G401 (cell line): ENCODE data around the gene KRT85. TPM values are rescaled to one million over a fixed set of nuclear protein-coding genes. Genes with fewer than 3 reads are reported as not detected.

Experiments used
- DNase-seq: peaks from one replicate; pipeline ENCODE4 v3.0.0-alpha.2; 2015; ENCODE audit warnings: low spot score
- in situ Hi-C: cut with HindIII; loops from 2 replicates; pipeline ENCODE4 v1.10.0; 2016; ENCODE audit warnings: low sequenced_read_pairs, mixed read lengths
- total RNA-seq: library from RNA; depleted of rRNA; stranded (reverse); fragments of >200 nt; shearing (Covaris generic); gene quantifications from 2 replicates; pipeline ENCODE4 v1.2.3, GENCODE V29; 2014

Gene KRT85
- total RNA-seq, 1 experiment from 2014 or later = not detected

DNA sequence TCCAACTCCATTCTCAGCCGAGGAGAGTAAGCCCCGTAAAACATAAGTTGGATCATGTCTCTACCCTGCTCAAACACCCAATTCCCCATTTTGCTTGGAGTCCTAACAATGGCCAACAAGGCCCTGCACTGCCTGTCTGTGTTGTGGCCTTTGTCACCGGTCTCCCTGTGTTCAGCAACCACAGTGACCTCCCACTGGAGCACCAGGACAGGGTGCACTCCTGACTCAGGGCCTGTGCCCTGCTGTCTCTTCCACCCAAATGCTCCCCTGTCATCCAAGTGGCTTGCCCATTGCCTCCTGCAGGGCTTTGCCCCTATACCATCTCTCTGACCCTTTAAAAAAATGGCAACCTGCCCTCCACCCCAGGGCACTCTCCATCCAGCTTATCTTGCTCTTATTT, 4.4 kb upstream of the KRT85 start:
- no peak for DNase-seq
- in situ Hi-C loops = no loop called here

DNA sequence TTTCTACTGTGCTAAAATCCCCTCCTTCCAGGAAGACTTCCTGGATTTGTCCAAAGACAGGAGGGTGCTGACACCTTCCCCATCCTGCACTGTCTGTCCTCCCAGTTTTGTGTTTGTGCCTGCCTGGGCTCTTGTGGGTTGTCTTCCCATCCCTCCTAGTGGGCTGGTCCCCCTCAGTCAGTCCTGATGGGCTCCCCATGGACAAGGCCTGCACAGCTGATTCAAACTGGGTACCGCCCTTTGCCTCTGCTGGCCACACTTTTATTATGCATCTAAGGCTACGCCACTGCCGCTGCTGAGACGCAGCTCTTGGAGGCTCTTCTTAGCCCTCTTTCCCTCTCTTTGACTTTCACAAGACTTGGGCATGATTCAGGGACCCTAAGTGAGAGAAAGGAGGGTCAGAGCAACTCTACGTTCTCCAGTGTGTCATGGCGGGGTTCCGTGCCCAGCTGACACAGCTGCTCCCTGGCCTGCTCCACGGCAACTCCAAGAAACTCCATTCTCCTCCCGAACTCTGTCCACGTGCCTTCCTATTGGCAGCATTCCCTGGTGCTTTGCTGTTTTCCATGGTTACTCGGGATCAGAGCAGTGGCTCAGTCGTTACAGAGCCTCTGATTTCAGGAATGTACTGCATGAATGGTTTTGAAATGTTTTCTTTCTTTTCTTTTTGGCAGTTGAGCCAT, 3.8 kb upstream of the KRT85 start:
- peak; percentile 22 for DNase-seq
- in situ Hi-C loops = no loop called here

DNA sequence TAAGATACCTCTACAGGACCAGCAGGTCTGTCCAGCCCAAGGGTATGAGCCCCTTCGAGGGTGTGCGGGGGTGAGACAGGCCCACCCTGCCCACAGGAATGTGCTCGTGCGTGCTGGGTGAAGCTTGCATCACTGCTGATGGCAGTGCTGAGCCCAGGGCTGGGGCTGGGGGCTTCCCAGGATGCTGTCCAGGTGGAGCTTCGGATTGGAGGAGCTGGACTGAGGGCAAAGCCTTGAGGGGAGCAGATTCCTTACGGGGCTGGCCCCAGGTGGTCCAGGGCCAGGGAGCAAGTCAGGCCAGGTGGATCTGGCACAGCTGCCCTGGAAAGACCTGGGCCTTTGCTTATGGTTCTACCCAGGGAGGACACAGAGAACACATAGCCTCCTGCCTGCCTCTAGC, 2.5 kb upstream of the KRT85 start:
- in situ Hi-C loops = no loop called here
- no peak for DNase-seq

DNA sequence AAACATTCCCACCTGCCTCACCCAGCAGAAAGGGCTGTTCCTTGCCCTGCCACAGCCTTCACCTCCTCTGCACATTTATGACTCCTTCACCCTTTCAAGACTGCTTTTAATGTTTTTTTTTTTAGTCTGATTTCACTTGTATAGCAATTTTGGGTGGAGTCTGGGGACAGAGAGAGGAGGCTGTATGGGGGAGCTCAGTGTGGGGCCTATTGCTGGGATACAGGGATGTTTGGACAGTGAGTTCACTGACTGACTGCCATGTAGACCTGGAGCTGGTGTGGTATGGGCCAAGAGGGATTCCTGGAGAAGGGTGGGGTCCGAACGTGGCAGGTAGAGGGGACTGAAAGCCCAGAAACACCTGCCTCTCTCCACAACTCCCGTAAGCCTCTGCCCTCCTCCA, 1.9 kb upstream of the KRT85 start:
- in situ Hi-C loops = no loop called here
- DNase-seq = no peak

DNA sequence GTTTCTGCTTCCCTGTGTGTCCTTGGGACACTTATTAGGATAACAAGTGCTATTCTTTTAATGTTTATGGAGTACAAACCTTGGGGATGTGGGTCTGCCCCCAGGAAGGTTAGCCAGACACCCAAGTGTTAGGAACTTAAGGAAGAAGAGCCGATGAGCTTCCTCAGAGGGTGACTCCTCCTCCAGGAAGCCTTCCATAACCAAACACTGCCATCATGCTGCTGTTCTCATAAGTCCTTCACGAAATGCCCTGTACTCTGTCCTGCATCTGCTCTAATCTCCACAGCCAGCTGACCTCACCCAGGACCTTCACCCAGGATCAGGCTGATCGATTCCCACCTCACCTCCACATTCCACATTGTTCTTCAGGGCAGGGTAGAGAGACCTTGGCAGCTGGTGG, 1.2 kb upstream of the KRT85 start:
- no peak for DNase-seq
- in situ Hi-C loops = no loop called here

DNA sequence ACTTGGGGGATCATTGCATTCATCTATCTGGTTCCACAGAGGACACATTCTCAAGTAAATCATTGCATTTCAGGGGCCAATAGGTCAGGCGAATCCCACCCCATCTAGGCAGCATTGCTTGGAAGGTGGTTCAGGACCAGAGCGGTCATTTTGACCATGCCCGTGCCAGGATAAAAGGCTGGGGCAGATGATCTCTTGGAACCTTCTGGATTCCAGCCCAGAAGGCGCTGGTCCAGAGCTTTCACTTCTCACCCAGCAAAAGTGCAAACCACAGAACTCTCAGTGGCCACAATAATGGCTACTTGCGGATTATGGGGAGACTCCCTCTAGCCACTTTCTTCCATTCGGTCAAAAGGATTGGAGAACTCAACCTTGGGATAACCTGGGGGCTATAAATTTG, 595 bp upstream of the KRT85 start:
- DNase-seq = no peak
- in situ Hi-C loops = no loop called here

DNA sequence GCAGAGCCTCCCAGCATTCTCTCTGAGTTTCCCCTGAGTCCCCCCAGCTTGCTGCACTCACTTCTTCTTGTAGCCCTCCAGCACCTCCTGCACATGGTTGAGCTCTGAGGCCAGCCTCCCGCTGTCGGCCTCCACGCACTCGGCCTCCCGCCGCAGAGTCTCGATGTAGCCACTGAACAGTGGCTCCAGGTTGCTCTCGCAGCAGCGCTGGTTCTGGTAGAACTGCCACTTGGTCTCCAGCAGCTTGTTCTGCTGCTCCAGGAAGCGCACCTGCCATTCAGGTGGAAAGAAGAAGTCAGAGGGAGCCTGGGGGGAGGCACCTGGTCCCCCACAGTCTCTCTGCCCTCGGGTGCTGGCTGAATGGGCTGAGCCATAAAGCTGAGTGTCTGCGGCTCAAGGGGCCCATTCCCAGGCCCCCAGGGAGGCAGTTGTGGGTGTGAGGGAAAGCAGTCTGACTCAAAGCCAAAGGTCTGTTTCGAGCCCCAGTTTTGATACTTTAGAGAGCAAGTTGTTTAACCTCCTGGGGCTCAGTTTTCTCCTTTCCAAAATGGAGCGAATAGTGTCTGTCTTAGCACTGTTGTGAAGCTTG, 2.3 kb downstream of the KRT85 start:
- in situ Hi-C loops = no loop called here
- no peak for DNase-seq

DNA sequence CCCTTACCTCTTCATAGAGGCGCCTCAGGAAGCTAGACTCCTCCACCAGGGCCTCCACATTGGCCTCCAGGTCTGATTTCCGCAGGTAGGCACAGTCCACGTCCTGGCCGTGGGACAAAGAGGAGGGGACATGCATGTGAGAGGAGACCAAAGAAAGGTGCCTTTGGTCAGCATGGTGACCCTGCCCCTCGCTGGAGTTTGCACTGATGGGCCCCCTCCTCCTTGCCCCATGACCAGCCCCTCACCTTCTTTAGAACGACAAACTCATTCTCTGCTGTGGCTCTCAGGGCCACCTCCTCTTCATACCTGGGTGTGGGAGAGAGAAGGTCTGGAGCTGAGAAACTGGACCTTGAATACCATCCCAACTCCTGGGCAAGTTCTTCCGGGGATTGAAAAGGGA, 3.2 kb downstream of the KRT85 start:
- in situ Hi-C loops = no loop called here
- no peak for DNase-seq

DNA sequence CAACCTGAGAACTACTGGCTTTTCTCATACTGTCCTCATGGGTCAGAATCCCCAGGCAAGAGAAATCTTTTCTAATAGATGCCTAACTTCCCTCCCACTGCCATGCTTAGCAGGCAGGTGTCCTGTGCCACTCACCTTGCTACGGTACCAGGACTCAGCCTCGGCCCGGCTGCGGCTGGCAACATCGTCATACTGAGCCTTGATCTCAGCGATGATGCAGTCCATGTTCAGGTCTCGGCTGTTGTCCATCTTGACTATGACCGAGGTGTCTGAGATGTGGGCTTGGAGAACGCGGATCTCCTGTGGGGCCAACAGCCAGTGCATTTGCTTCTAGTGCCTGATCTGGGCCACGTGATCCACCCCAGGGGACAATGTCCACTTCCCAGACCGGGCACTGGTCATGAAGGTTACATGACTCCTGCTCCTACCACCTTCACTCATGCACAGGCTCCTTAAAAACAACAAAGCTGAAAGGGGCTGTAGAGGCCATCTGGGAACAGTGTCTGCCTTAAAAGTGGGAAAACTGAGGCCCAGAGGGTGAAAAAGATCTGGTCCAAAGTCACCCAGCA, 4.1 kb downstream of the KRT85 start:
- in situ Hi-C loops = no loop called here
- DNase-seq = no peak

DNA sequence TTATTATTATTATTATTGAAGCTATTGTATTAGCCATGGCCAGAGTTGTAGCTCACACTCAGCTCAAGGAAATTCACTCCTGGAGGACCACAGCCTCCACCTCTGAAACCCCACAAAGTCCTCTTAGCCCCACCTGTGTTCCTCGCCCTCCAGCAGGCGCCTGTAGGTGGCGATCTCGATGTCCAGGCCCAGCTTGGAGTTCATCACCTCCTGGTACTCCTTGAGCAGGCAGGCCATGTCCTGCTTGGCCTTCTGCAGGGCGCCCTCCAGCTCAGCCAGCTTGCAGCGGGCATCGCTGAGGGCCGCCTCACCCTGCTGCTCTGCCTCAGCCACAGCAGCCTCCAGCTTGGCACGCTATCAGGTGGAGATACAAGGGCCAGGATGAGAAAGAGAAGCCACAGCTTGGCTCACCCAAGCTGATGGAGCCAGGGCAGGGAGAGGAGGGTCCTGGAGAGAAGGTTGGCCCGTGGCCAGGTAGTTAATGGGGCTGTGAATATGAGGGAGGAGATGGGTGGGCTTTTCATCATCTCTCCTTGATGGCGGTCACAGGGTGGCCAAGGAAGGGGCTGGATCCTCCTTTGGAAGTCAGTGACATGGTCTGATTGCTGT, 5.1 kb downstream of the KRT85 start:
- in situ Hi-C loops = no loop called here

DNA sequence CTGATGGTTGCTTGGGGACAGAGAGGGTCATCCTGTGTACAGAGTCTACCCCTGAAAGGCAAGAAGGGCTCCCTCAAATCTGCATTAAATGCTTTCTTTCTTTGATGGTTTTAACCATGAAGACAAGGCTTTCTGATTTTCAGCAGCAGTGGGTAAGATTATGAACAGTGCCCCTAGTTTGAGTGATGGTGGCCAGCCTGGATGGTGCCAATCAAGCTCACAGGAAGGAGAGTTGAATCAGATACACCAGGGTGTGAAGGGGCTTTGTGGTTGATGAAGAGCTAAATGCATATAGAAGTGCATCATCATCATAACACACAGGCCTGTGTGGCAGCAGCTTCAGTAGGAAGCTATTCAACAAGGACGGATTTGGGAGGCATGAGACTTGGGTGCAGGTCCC, 5.7 kb downstream of the KRT85 start:
- in situ Hi-C loops = no loop called here
- DNase-seq = no peak

More for the DNA sequence above, 5.1 kb downstream of the KRT85 start:
- no peak for DNase-seq

DNA sequence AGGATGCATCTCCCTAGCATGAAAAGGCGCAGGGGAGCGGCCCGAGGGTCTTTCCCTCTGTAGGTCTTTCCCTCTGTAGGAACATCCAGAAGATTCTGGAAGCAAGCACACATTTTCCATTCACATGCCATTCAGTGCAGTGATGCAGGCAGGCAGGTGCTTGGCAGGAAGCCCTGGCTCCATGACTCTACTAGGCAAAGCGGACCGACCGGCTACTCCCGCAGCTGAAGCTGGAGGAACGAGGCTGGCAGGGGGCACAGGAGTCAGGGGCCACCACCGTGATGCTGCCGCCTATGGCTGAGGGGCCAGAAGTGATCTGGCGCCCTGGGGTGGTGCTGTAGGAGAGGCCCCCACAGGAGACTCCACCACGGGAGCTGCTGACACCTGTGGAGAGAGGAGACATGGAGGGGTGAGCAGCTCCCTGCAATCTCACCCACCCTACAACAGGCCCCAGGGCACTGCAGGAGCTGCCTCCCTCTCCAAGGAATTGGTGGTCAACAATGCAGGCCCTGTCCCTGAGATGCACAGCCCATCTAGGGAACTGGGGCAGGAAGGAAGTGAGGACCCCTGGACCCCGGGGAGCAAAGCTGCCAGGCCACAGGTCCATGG, 6.5 kb downstream of the KRT85 start:
- no peak for DNase-seq
- in situ Hi-C loops = no loop called here

DNA sequence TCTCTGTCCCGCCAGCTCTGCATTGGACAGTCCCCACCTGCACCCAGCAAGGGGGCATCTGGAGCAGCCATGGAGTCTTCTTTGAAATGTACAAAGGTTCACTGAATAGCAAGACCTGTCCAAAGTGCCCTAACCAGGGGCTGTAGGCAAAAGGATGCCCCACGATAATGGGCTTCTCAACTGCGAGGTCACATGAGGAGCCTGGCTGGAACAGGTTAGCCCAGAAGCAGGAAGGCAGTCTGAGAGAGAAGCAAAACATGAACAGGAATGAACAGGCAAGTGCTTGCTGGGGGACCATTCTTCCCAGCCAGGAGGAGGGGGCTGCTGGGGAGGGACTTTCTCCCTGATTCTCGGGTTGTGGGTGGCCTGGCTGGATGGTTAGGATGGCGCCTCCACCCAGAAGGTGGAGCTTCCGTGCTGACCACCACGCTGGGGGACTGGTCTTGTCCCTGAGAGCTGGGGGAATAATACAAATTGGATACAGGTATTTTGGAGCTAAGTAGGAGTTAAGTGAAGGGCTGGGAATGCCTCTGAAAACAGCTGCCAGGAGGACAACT, 7.1 kb downstream of the KRT85 start:
- in situ Hi-C loops = no loop called here
- no peak for DNase-seq

DNA sequence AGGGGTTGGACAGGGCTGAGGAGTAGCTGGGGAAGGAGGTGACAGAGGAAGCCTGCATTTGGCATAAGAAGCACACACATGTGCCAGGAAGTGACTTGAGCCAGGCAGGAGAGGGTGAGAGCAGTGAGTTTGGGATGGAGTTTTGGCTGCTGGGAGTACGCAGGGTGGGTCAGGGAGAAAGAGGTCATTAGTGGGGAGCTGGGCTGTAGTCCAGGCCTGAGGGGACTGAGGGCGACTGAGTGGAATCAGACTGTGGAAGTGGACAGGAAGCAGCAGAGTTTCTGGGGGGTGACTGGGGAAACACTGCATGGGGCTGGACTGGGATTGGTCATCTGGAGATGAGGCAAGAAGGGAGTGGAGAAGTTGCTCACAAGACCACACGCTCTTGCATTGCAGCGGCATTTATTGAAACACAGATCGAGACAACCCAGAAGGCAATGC, 7.6 kb downstream of the KRT85 start:
- in situ Hi-C loops = no loop called here

DNA sequence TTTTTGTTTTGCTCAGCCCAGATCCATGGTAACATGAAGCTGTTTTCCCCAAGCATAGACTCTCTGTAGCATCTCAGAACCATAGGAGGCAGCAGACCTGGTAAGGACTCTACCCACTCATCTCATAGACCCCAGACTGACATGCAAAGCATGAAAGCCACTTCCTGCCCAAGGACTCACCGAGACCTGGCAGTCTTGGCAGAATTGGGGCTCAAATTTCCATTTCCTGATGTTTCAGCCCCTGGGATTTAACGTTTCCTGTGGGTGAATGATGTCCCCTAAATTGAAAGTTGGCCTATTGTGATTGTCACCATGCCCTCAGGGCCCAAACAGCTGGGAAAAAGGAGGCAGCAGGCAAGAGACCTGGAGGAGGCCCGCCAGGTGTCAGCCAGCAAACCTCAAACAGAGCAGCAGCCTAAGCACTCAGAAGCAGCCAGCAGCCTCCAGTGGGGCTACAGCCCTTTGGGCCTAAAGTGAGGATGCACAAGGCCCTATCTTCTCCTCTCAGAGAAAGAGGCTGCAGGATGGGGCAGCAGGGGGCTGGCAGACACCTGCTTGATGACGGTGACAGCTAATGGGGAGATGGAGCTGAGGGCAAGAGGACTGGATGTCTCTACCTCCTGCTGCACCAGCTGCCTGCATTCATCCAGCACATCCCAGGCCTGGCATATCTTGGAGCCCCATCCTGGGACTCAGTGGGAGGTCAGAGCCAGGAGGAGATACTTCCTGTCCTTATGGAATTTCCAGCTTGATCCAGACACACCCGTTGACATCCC, 8.5 kb downstream of the KRT85 start:
- in situ Hi-C loops = no loop called here
- DNase-seq = no peak

More for the DNA sequence above, 7.6 kb downstream of the KRT85 start:
- no peak for DNase-seq

DNA sequence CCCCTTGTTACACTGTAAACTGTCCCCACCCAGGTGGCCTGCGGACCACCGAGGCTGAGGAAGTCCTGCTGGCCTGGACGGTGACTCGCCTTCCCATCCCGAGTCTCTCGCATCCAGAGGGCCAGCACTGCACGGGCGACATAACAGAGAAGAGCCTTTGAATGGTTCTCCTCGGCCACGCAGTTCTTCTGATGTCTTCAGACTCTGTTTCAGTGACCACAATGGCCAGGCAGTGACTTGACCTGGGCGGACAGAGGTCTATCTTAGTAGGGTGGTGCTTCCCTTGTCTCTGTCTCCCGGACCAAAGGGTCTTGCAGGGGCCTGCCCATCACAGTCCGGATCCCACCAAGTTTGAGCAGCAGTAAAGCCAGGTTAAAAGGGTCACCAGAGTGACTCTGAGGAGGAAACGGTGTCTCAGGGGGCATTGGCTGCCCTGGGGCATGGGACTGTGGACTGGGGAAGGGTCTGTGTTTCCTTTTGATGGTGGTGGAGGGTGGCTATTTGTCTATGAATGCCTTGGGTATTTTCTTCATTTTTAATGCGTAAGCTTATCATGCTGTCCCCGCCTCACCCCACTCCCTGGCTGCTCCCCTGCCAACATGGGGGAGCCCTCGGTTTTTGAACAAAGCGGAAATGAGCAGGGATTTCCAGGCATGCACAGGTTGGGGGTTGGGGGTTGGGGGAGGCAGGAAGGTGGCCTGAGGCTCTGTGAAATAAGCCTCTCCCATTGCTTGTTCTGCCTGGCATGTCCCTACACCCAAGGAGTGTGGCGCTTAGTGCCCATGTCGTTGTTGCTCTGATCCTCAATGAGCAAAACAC, 10.3 kb downstream of the KRT85 start:
- in situ Hi-C loops = no loop called here
- no peak for DNase-seq

DNA sequence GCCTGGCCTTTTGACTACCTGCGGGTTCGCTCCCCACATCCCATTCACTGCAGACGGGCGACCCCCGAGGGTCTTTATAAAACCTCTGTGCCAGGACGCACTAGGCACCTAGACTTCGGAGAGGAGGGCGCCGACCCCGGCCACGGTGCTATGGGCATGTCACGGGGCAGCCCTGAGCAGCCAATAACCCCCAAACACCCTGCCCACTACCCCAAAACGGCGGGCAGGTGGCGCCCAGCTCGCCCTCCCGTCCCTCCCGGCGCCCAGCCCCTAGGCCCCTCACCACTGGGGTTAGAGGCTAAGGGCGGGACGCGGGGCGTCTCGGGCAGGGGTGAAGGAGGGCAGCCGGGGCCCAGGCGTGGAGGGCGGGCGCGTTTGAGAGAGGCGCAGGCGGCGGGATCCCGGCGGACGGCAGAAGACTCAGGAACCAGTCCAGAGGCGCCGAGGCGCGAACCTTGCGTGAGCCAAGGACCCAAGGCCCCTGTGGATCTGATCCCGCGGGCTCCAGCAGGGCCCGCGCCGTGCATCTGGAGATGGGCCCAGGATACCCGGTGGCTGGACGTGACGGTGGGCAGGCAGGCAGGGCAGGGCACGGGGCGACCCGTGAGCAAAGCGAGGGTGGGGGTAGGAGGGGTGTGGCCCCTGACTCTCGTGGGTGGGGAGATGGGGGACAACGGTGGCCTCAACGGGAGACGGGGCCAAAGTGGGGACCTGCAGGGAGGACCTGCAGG, 11.1 kb downstream of the KRT85 start:
- in situ Hi-C loops = no loop called here
- no peak for DNase-seq

DNA sequence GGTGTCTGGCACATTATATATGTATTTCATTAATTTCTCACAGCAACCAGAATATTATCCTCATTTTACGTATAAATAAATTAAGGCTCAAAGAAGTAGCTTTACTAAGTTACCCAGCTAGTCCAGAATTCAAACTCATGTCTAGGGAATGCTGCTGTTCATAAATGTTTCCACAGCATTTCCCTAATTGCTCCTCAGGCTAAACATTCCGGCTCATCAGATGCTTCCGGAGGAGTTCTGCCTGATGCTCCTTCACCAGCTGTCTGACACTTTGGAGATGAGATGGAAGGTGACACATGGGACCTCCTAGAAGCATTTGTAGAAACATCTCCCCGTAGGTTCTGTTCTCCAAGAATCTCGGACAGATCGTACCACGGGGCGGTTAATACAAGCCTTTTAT, 12.1 kb downstream of the KRT85 start:
- DNase-seq = no peak
- in situ Hi-C loops = no loop called here
